HFFc6 (cell line): Measurements from ENCODE around the gene TLR6. TPM values are rescaled to one million over a fixed set of nuclear protein-coding genes. Genes with fewer than 3 reads are reported as not detected.

Experiments
- DNase-seq: peaks from one replicate; pipeline ENCODE4 v3.0.0-alpha.2; 2018
- H3K27ac Mint-ChIP-seq: 2 replicates; pipeline ENCODE4 v1.8.0; 2020; ENCODE audit warnings: mild to moderate bottlenecking, mixed read lengths
- H3K27me3 Mint-ChIP-seq: 2 replicates; pipeline ENCODE4 v1.8.0; 2021; ENCODE audit warnings: mild to moderate bottlenecking, moderate library complexity, mixed read lengths; ENCODE audit not compliant: insufficient read depth
- H3K36me3 Mint-ChIP-seq: 2 replicates; pipeline ENCODE4 v1.8.0; 2021; ENCODE audit warnings: low read depth, mixed read lengths
- H3K4me1 Mint-ChIP-seq: 2 replicates; pipeline ENCODE4 v1.8.0; 2020; ENCODE audit warnings: low read depth, mixed read lengths
- H3K4me3 Mint-ChIP-seq: 2 replicates; pipeline ENCODE4 v1.8.0; 2020; ENCODE audit warnings: mild to moderate bottlenecking, moderate library complexity, mixed read lengths
- H3K9me3 Mint-ChIP-seq: 2 replicates; pipeline ENCODE4 v1.8.0; 2020; ENCODE audit warnings: mild to moderate bottlenecking, mixed read lengths
- total RNA-seq, 6 experiments: library from RNA; stranded (reverse); fragmentation: NEBNext Ultra II Directional; extraction: Animal tissue kit (Norgen Biotek cat#: 25700); gene quantifications; 2 replicates in 1 of 6; 3 replicates in 5 of 6; pipeline ENCODE4 v1.2.3, GENCODE V29; 2021
- TF ChIP-seq, protein P1 (sequence below): fragments of 200-600 bp; sonication (generic); IDR thresholded peaks from 2 replicates; pipeline ENCODE4 v1.5.0; 2021; ENCODE audit warnings: antibody characterized with exemption, mild to moderate bottlenecking

Gene TLR6
- total RNA-seq, 6 experiments from 2014 or later, result 0.76 to 1.3 (median 0.97) TPM

DNA sequence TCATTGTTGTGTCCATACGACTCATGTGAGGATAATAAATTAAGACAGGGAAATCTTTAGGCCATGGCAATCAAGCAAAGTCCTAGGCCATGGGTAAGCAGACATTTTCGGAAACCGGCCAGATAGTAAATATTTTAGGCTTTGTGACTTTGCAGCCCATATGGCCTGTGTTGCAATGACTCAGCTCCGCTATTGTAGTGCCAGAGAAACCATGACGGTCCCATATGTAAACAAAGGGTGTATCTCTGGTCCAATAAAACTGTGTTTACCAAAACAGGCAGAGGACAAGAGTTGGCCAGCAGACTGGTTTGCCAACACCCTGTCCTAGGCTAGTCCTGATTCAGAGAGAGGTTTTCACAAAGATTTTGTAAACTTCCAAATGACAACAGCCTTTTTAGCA is 16.0 kb upstream of the TLR6 start:
- DNase-seq, result peak; percentile 81
- peak overlapping the region; percentile 84 for H3K27ac Mint-ChIP-seq
- TF ChIP-seq, protein P1, sequence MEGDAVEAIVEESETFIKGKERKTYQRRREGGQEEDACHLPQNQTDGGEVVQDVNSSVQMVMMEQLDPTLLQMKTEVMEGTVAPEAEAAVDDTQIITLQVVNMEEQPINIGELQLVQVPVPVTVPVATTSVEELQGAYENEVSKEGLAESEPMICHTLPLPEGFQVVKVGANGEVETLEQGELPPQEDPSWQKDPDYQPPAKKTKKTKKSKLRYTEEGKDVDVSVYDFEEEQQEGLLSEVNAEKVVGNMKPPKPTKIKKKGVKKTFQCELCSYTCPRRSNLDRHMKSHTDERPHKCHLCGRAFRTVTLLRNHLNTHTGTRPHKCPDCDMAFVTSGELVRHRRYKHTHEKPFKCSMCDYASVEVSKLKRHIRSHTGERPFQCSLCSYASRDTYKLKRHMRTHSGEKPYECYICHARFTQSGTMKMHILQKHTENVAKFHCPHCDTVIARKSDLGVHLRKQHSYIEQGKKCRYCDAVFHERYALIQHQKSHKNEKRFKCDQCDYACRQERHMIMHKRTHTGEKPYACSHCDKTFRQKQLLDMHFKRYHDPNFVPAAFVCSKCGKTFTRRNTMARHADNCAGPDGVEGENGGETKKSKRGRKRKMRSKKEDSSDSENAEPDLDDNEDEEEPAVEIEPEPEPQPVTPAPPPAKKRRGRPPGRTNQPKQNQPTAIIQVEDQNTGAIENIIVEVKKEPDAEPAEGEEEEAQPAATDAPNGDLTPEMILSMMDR, result no peak

GRCh38 chr4:38871593-38871992 is 15.0 kb upstream of the TLR6 start:
- 0 out of 2 replicates have a peak overlapping the region, but pooled peaks have one; percentile 22 for H3K4me3 Mint-ChIP-seq
- no peaks in the 10 kb centered on the region for H3K9me3 Mint-ChIP-seq
- no peak for DNase-seq
- H3K4me1 Mint-ChIP-seq, result peaks cover 83% of the 10 kb centered on the region
- peak overlapping the region; percentile 84 for H3K27ac Mint-ChIP-seq
- H3K36me3 Mint-ChIP-seq, result peaks cover 70% of the 10 kb centered on the region
- no peaks in the 10 kb centered on the region for H3K27me3 Mint-ChIP-seq
- TF ChIP-seq, protein P1, result no peak

More for the DNA sequence above, 16.0 kb upstream of the TLR6 start:
- H3K4me1 Mint-ChIP-seq, result peaks cover 81% of the 10 kb centered on the region
- H3K9me3 Mint-ChIP-seq, result no peaks in the 10 kb centered on the region
- H3K36me3 Mint-ChIP-seq, result peaks cover 70% of the 10 kb centered on the region
- no peaks in the 10 kb centered on the region for H3K27me3 Mint-ChIP-seq
- H3K4me3 Mint-ChIP-seq, result peak overlapping the region; percentile 56

DNA sequence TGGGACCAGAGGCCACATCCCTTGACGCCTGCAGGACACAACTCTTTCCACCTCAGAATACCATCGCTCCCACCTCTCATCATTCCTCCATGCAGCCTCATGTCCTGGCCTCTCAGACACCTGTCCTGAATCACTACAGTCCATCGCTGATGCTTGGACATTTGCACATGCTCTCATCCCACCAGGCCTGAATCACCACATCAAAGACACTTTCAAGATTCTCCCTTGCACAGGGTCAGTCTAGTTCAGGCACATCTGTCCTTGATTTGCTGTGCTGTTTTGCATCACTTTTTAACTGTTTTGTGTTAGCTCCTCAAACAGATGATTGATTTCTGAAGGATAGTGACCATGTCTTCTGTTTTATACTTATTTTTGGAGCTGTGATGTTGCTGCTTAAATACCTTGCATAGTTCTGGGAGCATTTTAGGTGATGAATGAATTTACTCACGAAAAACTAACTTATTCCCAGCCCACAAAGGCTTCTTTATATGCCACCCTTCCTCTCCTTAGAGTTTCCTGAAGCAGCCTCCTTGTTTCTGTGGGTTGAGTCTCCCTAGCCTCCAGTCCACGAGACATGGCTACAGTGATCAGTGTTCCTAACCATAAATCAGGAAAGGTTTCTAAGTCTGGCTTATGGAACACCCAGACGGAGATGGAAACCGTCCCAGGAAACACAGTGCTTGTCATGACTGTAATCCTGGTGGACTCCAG is 13.6 kb upstream of the TLR6 start:
- Mint-ChIP-seq H3K27me3 (no peaks in the 10 kb centered on the region), H3K4me1 (peaks cover 77% of the 10 kb centered on the region)
- DNase-seq, result no peak

DNA sequence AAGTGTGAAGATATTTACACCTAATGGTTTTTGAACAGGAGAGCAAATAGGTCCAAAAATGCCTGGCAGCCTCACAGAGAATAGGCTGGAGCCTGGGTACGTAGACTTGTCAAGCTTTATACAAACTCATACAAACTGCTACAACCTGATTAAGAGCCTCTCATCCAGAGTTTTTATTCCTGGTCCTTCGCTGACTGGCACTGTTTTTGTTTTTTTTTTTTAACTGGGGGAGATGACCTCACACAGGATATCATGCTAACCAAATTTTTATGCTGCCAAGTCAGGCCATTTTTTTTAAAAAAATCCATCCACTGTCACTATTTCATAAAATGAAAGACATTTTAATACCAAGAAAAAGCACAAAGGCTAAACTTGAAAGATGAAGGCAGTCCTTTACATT is 12.9 kb upstream of the TLR6 start:
- Mint-ChIP-seq H3K36me3 (peaks cover 58% of the 10 kb centered on the region), H3K4me3 (peak overlapping the region; percentile 90), H3K27me3 (no peaks in the 10 kb centered on the region), H3K9me3 (no peaks in the 10 kb centered on the region), H3K27ac (peak overlapping the region; percentile 97), H3K4me1 (peaks cover 69% of the 10 kb centered on the region)
- no peak for DNase-seq
- TF ChIP-seq, protein P1, result no peak

More for the DNA sequence above, 13.6 kb upstream of the TLR6 start:
- H3K4me3 Mint-ChIP-seq, result peak overlapping the region; percentile 90
- peaks cover 65% of the 10 kb centered on the region for H3K36me3 Mint-ChIP-seq
- TF ChIP-seq, protein P1, result no peak
- H3K9me3 Mint-ChIP-seq, result no peaks in the 10 kb centered on the region
- peak overlapping the region; percentile 97 for H3K27ac Mint-ChIP-seq

GRCh38 chr4:38868059-38868960 is 11.7 kb upstream of the TLR6 start:
- Mint-ChIP-seq H3K4me1 (peaks cover 57% of the 10 kb centered on the region), H3K27ac (peak overlapping the region; percentile 97), H3K36me3 (peaks cover 46% of the 10 kb centered on the region), H3K4me3 (peak overlapping the region; percentile 90), H3K9me3 (no peaks in the 10 kb centered on the region), H3K27me3 (no peaks in the 10 kb centered on the region; the same call in 1 of the 2 replicates)
- DNase-seq, result no peak
- TF ChIP-seq, protein P1, result no peak
